Measurements from ENCODE around the gene RAMAC. TPM values are rescaled to one million over a fixed set of nuclear protein-coding genes. Genes with fewer than 3 reads are reported as not detected.
"Not testable (repeated sequence)": the region's sequence is repeated elsewhere in the genome, so short reads cannot be mapped to it uniquely, and the experiment has no call there.

The RAMAC gene
- total and polyA plus RNA-seq, 2 of the 4 experiments (the other 2 are of a cell fraction) = 23.6 to 29.6 TPM

DNA sequence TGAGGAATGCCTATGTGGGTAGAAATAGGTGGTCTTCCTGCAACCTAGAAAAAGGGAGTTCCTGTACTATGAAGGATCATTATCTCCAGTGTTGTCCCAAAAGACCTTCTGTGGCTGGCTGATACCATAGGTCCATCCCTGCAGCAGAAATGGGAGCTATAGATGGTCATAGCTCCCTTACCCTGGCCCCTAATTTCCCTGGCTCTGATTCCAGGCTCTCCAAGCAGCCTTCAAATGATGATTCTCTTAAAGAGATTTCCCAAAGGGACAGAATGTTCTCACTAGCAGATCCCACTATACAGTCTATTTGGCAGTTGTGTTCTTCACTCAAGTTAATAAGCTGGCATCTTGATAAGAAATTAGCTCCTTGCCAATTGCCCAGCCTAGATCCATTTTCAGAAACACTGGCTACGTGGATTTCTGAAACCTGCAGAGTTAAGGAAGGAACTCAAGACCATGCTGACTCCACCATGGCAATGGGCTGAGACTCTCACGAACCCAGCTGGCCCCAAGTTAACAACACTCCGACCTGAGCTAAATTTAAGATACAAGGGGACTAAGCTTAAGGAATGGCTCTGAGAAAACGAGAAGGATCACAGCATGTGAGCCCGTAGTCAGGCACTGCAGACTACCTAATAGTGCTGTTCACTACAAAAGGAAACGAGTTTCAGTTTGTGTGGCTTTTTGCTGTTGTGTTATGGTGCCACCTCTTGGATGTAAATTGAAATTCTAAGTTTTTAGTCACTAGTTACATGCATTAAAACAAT lies 14.1 kb downstream of the RAMAC start:
- Histone ChIP-seq H3K4me3 (ENCODE audit: insufficient read depth, low read depth, low read length) (peak overlapping the region; percentile 24; the same call in 1 of the 2 replicates), H3K27ac (ENCODE audit: insufficient read depth, low read length) (peak overlapping the region; percentile 48), H3K14ac (replicated peaks; ENCODE audit: low read depth, low read length) (no peak overlapping the region), H3K79me1 (ENCODE audit: low read depth in 1 of 2, low read length in 2 of 2) (no peaks in the 10 kb centered on the region), H4K91ac (ENCODE audit: insufficient read depth, low read depth, low read length) (no peak overlapping the region), H3K56ac (ENCODE audit: extremely low read depth, insufficient read depth, low read length) (no peak overlapping the region), H3K4me2 (ENCODE audit: low read depth, low read length) (peak overlapping the region; percentile 83), H4K8ac (ENCODE audit: low read depth in 2 of 2, low read length in 2 of 2) (peak overlapping the region in 1 of 2 experiments; percentile 68; a peak in 1 of 4 replicates), H3K23ac (ENCODE audit: low read depth, low read length) (no peak overlapping the region), H2AFZ (replicated peaks; ENCODE audit: low read length, poor library complexity) (no peak overlapping the region), H3K9ac (ENCODE audit: low read depth, low read length) (peak overlapping the region; percentile 78), H3K18ac (ENCODE audit: low read depth, low read length) (no peak overlapping the region), H3K9me1 (ENCODE audit: insufficient read depth, low read length) (no peaks in the 10 kb centered on the region), H4K20me1 (ENCODE audit: insufficient read depth, low read length) (no peaks in the 10 kb centered on the region), H3K4ac (ENCODE audit: low read depth, low read length) (no peak overlapping the region), H2AK5ac (ENCODE audit: low read depth, low read length) (no peak overlapping the region), H2BK5ac (ENCODE audit: low read depth, low read length, poor library complexity, severe bottlenecking) (no peak overlapping the region), H3K36me3 (ENCODE audit: control insufficient read depth, insufficient read depth, low read length) (no peaks in the 10 kb centered on the region), H3K27me3 (ENCODE audit: control insufficient read depth, insufficient read depth, low read length) (no peaks in the 10 kb centered on the region), H3K9me3 (ENCODE audit: control insufficient read depth, insufficient read depth, low read length) (no peaks in the 10 kb centered on the region), H2AK9ac (replicated peaks; ENCODE audit: low read depth, low read length, poor library complexity) (no peak overlapping the region), H2BK15ac (ENCODE audit: low read depth, low read length) (no peak overlapping the region), H3K4me1 (ENCODE audit: control insufficient read depth, insufficient read depth, low read length) (peaks cover 2% of the 10 kb centered on the region; the same call in 1 of the 2 replicates), H4K5ac (ENCODE audit: low read depth, low read length) (no peak overlapping the region), H2BK120ac (ENCODE audit: low read depth, low read length) (no peak overlapping the region), H2BK20ac (ENCODE audit: low read depth, low read length) (no peak overlapping the region)
- ATAC-seq (ENCODE audit: low read depth) (peak; percentile 90), DNase-seq (peak; percentile 69)
- intact Hi-C loops (cut with micrococcal nuclease) (loop anchor here (2.0 to 10.0 kb wide), 4 partner anchors 168 to 459 kb away; partner anchors contain the start of genes CPEB1 and RPS17), dilution Hi-C loops (cut with HindIII; ENCODE audit: low sequenced_read_pairs, unreplicated experiment) (no loop called here), in situ Hi-C loops (cut with MboI; ENCODE audit: low sequenced_read_pairs) (loop anchor here (10.0 kb wide), 2 partner anchors 435 to 465 kb away; no protein-coding TSS in a partner anchor)
- TF ChIP-seq, protein P1, sequence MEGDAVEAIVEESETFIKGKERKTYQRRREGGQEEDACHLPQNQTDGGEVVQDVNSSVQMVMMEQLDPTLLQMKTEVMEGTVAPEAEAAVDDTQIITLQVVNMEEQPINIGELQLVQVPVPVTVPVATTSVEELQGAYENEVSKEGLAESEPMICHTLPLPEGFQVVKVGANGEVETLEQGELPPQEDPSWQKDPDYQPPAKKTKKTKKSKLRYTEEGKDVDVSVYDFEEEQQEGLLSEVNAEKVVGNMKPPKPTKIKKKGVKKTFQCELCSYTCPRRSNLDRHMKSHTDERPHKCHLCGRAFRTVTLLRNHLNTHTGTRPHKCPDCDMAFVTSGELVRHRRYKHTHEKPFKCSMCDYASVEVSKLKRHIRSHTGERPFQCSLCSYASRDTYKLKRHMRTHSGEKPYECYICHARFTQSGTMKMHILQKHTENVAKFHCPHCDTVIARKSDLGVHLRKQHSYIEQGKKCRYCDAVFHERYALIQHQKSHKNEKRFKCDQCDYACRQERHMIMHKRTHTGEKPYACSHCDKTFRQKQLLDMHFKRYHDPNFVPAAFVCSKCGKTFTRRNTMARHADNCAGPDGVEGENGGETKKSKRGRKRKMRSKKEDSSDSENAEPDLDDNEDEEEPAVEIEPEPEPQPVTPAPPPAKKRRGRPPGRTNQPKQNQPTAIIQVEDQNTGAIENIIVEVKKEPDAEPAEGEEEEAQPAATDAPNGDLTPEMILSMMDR (conservative IDR thresholded peaks at IDR 0.05; ENCODE audit: low read depth, low read length) = peak; percentile 66
- TF ChIP-seq RAD21 (IDR thresholded peaks at IDR 0.05; ENCODE audit: low read length) (peak; percentile 80), SMC3 (IDR thresholded peaks at IDR 0.05; ENCODE audit: low read depth, low read length) (peak; percentile 68), NFE2L2 (IDR thresholded peaks at IDR 0.05; ENCODE audit: low read depth, low read length) (no peak)
- CTCF ChIA-PET = interaction anchor here (0.8 to 0.9 kb wide), 2 partner anchors 11 to 14 kb away, joined by 3 read pairs; partner anchors contain the start of genes C15orf40 and RAMAC
- WGBS, 2 experiments (ENCODE audit: extremely low coverage in 2 of 2, insufficient read length in 1 of 2) = no CpG with 5 or more reads among the region's 6 CpGs
- BruUV-seq (replicated peaks) = no TSS peak
- POLR2A ChIA-PET (ENCODE audit: unreplicated experiment) = no interaction called here

DNA sequence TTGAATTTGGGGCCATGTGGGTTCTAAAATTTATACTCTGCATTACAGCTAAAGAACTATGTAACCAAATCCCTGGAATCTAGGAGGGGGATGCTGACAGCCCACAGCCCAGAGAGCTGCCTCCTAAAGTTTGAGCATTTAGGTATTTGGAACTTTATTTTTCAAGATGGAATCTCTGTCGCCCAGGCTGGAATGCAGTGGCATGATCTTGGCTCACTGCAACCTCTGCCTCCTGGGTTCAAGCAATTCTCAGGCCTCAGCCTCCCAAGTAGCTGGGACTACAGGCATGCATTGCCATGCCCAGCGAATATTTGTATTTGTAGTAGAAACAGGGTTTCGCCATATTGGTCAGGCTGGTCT lies 14.6 kb downstream of the RAMAC start:
- H3K4me3 ChIP-seq (ENCODE audit: insufficient read depth, low read depth, low read length); H3K79me1 ChIP-seq (ENCODE audit: low read depth in 1 of 2, low read length in 2 of 2); H3K4me1 ChIP-seq (ENCODE audit: control insufficient read depth, insufficient read depth, low read length); H2AK9ac ChIP-seq (replicated peaks; ENCODE audit: low read depth, low read length, poor library complexity); H3K4ac ChIP-seq (ENCODE audit: low read depth, low read length); H2BK20ac ChIP-seq (ENCODE audit: low read depth, low read length); DNase-seq; H3K9ac ChIP-seq (ENCODE audit: low read depth, low read length); H3K4me2 ChIP-seq (ENCODE audit: low read depth, low read length); BruUV-seq (replicated peaks); POLR2A ChIA-PET (ENCODE audit: unreplicated experiment); H2BK5ac ChIP-seq (ENCODE audit: low read depth, low read length, poor library complexity, severe bottlenecking); H3K36me3 ChIP-seq (ENCODE audit: control insufficient read depth, insufficient read depth, low read length); H3K23ac ChIP-seq (ENCODE audit: low read depth, low read length); H2BK15ac ChIP-seq (ENCODE audit: low read depth, low read length); H3K27me3 ChIP-seq (ENCODE audit: control insufficient read depth, insufficient read depth, low read length); H3K9me3 ChIP-seq (ENCODE audit: control insufficient read depth, insufficient read depth, low read length); H4K91ac ChIP-seq (ENCODE audit: insufficient read depth, low read depth, low read length); H3K18ac ChIP-seq (ENCODE audit: low read depth, low read length); dilution Hi-C loops (cut with HindIII; ENCODE audit: low sequenced_read_pairs, unreplicated experiment); H2BK120ac ChIP-seq (ENCODE audit: low read depth, low read length); H3K9me1 ChIP-seq (ENCODE audit: insufficient read depth, low read length); H2AFZ ChIP-seq (replicated peaks; ENCODE audit: low read length, poor library complexity); H2AK5ac ChIP-seq (ENCODE audit: low read depth, low read length); H3K56ac ChIP-seq (ENCODE audit: extremely low read depth, insufficient read depth, low read length); H3K27ac ChIP-seq (ENCODE audit: insufficient read depth, low read length); H4K5ac ChIP-seq (ENCODE audit: low read depth, low read length); H4K8ac ChIP-seq (ENCODE audit: low read depth in 2 of 2, low read length in 2 of 2); H3K14ac ChIP-seq (replicated peaks; ENCODE audit: low read depth, low read length); H4K20me1 ChIP-seq (ENCODE audit: insufficient read depth, low read length): not testable (repeated sequence)
- CTCF ChIA-PET = interaction anchor here (0.8 kb wide), 1 partner anchor 10 kb away, joined by 3 read pairs; the partner anchor contains the start of gene C15orf40
- ATAC-seq (ENCODE audit: low read depth) = peak; percentile 15; the same call in 1 of the 2 replicates
- in situ Hi-C loops (cut with MboI; ENCODE audit: low sequenced_read_pairs) = loop anchor here (10.0 kb wide), 2 partner anchors 436 to 466 kb away; no protein-coding TSS in a partner anchor
- WGBS, 2 experiments (ENCODE audit: extremely low coverage in 2 of 2, insufficient read length in 1 of 2) = no CpG with 5 or more reads among the region's 3 CpGs
- intact Hi-C loops (cut with micrococcal nuclease) = loop anchor here (2.0 to 10.0 kb wide), 4 partner anchors 168 to 460 kb away; partner anchors contain the start of genes CPEB1 and RPS17
